K562 (cell line): Measurements from ENCODE around the gene PRKG1.

Experiments
- COPS2 ChIP-seq: fragments of 450-650 bp; conservative IDR thresholded peaks from 2 replicates; pipeline ENCODE4 v1.6.1; 2016; ENCODE audit warnings: mild to moderate bottlenecking, moderate library complexity
- POLR2A ChIP-seq: fragments of 450-650 bp; conservative IDR thresholded peaks from 2 replicates; pipeline ENCODE4 v1.6.1; 2016
- TF ChIP-seq, protein P1 (sequence below), 3 experiments: IDR thresholded peaks in 2 of 3; conservative IDR thresholded peaks in 1 of 3; 2 replicates each; pipeline ENCODE4 v1.5.1; 2011 to 2012; ENCODE audit warnings: low read length in 3 of 3, mild to moderate bottlenecking in 3 of 3, control low read depth in 2 of 3, improper control_type of control experiment in 1 of 3, inconsistent platforms in 1 of 3, low read depth in 1 of 3, mixed read lengths in 1 of 3, moderate library complexity in 1 of 3; ENCODE audit not compliant: insufficient read depth in 2 of 3

- TF ChIP-seq POLR2A (no peak), COPS2 (no peak)
- TF ChIP-seq, protein P1, sequence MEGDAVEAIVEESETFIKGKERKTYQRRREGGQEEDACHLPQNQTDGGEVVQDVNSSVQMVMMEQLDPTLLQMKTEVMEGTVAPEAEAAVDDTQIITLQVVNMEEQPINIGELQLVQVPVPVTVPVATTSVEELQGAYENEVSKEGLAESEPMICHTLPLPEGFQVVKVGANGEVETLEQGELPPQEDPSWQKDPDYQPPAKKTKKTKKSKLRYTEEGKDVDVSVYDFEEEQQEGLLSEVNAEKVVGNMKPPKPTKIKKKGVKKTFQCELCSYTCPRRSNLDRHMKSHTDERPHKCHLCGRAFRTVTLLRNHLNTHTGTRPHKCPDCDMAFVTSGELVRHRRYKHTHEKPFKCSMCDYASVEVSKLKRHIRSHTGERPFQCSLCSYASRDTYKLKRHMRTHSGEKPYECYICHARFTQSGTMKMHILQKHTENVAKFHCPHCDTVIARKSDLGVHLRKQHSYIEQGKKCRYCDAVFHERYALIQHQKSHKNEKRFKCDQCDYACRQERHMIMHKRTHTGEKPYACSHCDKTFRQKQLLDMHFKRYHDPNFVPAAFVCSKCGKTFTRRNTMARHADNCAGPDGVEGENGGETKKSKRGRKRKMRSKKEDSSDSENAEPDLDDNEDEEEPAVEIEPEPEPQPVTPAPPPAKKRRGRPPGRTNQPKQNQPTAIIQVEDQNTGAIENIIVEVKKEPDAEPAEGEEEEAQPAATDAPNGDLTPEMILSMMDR (IDR thresholded peaks at IDR 0.05 in 2 of 3, conservative IDR thresholded peaks at IDR 0.05 in 1 of 3; ENCODE audit: insufficient read depth in 2 of 3, low read depth in 1 of 3, low read length in 3 of 3) = no peak
Observed at GRCh38 chr10:51171946-51172345, 97.7 kb downstream of the PRKG1 start.
